NCI-H2107 (cell line): Measurements from ENCODE around the gene FAM241A.
"Not testable (repeated sequence)": the region's sequence is repeated elsewhere in the genome, so short reads cannot be mapped to it uniquely, and the experiment has no call there.

Experiments used
- DNase-seq: peaks from one replicate; lab custom pipeline; 2025; lab: John Stamatoyannopoulos, UW

FAM241A gene

DNA sequence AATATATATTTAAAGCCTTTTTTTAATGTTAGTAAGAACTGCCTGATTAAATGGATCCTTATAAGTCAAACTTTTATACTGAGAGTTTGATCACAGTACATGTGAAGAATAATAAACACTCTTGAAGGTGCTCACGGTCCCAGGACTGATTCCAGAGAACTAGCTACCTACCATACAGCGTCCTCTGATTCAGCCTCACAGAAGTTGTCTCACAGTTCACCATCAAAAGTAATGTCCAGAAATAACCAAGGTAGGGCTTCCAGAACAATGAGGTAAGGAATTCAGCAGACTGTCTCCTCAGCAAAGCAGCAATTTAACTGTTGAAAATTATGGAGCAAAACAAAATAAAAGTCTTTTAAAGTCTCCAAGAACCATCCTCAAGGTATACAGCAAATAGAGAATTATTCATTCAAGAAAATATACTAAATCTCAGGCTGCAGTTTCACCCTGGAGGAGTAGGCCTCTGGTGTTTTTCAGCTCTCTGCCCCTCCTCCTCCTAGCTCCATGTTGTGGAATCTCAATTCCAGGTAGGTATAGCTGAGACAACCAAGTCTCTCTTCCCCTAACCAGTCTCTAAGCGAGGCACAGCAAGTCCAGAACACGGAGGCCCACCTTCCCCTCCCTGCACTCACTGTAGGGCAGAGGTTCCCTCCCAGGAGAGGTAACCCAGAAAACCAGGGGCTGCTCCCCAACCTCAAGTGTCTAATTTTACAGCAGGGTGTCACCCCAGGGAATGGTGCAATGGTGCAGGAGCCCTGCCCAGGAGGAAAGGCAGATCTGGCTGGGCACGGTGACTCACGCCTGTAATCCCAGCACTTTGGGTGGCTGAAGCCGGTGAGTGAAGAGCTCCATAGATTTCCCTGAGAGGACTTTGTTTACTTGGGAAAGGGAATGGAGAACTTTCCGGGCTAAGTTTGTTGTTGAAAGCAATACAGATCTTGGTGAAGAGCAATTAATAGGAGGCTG lies 28.6 kb downstream of the FAM241A start:
- no peak for DNase-seq

DNA sequence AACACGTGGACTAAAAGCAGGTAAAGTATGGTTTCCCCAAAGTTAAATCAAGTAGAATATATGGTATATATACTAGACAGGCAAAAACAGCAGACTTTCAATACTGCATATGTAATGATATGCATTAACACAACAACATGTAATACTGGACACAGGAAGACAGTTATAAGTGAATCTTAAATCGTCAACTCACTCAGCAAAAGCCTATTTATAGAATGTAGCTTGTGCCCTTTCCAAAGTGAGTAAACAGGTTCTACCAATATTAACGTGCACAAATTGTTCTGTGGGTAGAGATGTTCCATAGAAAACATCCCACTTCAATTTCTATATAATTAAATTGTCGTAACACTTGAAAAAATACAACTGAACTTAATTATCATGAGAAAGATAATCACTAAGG lies 30.6 kb downstream of the FAM241A start:
- DNase-seq = no peak

DNA sequence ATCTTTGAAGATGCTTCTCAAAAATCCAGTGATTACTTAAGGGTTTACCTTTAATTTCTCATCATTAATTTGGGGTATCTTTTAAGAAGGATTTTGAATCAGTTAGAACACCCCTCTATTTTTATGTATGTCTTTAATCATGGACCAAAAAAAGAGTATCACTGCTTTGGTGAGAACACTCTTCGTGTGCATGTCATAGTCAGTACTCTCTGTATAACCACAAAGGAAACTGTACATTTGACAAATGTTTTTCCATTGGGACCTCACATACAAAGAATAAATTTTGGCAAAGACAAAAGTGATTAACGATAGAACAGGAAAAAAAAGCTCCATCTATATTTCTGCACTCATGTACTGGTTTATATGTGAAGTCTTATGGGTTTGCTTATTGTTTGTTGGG lies 31.3 kb downstream of the FAM241A start:
- no peak for DNase-seq

DNA sequence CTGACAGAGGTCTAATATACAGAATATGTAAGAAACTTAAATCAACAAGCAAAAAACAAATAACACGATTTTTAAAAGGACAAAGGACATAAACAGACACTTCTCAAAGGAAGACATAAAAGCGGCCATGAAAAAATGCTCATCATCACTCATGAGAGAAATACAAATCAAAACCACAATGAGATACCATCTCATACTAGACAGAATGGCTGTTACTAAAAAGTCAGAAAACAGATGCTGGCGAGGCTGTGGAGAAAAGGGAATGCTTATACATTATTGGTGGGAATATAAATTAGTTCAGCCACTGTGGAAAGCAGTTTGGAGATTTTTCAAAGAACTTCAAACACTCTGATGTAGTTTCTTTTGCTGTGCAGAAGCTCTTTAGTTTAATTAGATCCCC lies 33.5 kb downstream of the FAM241A start:
- not testable (repeated sequence) for DNase-seq

DNA sequence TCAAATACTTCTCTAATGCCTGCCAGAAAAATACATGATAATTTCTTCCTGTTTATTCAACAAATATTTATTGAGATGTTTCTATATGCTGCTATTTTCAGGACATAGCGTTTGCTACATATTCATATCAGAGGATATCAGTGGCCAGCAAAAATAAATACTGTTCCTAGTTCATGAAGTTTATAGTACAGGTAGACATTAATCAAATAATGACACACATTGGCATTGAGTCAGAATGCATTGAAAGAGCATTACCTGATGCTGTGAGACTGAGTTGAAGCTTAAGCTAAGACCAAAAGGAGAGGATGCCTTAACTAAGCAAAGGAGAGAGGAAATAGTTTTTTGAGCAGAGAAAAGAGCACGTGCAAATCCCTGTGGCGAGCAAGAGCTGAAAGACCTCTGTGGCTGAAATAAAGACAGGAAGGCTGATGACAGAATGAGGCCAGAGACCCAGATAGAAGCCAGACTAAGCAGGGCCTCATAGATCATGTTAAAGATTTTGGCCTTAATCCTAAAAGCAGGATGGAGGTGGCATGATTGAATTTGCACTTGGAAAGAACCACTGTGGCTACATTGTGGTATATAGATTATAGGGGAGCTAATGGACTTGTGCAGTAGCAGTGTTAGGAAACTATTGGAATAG lies 36.2 kb downstream of the FAM241A start:
- no peak for DNase-seq

DNA sequence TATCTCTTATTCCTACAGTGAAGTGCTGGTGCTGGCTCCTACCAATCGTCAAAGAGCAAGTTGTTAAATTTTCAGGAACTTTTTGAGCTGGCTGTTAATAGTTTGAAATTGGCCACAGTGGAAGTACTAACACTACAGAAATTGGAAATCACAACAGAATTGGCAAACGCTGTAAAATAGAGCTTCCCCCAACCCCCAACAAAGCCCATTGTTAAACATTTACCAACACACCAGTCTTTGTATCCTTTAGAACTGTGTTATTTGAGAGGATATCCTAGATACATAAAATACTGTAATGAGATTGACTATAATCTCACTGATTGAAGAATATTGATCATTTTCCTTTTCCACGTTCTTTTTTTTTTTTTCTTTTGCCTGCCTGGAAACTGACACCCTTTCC lies 37.4 kb downstream of the FAM241A start:
- DNase-seq = no peak

DNA sequence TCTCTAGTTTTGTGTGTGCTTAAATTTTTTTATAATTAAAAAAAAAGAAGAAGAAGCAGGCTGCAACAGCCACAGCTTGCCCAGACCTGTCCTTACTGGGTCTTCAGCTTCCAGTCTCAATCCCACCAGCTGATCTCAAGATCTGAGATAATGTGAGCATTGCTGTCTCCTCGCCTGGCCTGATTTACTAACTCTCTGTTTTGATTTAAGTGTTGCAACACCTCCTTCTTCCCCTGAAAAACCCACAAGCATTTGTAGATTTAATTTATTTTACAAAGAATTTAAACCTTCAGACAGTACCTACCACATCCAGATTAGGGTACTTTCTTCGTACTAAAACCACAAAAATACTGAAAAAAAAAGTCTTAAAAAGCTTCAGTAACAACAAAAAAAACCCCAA lies 38.0 kb downstream of the FAM241A start:
- no peak for DNase-seq

DNA sequence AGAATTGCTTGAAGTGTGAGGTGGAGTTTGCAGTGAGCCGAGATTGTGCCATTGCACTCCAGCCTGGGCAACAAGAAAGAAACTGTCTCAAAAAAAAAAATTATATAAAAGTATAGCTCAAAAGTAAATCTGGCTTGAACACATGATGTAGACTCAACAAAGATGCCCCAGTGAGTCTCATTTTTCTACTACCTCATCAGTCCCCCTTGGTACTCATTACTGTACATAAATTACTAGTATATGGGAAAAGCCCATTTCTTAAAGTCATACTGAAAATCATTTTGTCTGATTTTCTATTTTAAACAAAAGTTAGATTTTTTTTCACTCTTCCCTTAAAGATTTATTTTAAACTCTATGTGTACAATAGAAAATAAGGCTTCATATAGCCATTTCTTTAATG lies 39.2 kb downstream of the FAM241A start:
- no peak for DNase-seq

DNA sequence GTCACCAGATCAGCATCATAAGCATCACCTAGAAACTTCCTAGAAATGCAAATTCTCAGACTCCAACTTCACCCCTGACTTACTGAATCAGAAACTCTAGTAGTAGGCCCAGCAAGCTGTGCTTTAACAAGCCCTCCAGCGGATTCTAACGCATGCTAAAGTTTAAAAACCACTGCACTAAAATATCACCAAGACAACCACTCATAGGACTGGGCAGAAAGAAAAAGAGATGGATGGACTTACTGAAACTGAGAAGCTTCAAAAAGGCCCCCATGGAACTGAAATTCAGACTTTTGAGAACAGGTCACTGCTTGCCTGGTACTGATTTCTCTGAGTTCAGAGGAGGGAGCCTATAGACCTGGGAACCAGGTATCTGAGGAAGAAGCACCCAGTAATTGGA lies 40.1 kb downstream of the FAM241A start:
- no peak for DNase-seq

DNA sequence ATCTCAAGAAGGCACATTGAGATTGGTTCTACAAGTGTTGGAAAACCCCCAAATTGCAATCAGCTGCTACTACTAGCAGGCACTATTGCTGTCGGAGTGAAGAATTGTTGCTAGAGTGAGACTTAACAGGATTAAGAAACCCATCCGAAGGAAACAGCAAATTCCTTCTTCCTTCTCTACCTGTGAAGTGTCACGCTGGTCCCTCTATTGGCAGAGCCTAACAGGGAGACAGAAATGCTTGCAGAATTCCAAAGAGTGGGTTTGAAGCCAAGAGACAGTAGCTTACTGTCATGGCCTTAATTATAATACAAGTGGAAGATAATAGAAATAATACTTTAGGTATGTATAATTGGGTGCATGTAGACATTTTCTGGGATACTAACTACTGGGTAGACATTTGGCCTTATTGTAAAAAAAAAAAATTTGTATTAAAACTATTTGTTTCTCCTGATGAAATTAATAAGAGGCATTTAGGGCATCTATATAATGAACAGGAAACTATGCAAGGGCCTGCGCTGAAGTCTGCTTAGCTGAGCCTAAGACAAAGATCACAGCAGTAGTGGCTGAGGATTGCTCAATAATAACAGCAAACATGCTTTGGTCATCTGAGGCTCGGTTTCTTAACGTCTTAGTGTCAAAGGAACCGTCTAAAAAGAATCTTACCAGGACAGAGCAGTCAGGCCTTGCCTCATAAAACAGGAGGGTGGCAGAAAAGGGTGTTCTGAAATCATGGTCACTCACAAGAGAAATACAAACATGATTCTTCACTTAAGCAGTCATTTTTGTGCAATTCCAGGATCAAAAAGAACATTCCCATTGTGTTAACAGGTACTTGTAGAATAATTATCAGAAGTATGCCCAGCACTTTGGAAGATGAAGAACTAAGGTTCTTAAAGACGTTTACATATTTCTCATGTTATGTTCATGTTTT lies 40.8 kb downstream of the FAM241A start:
- DNase-seq = no peak

DNA sequence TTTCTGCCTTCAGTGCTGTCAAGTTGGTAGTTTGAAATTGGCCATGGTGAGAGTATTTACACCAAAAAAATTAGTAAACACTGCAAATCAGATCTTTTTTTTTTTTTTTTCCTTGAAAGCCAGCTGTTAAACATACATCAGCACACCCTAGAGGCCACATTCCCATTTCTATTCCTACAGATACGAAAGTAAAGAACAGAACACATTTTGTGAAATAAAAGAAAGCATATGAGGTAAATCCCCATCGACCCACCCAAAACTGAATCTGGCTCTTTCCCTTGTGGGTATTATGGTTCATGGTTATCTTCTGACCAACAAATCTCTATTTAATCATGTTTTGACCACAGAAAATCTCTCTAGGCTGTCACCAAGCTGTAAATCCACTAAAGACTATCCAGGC lies 44.5 kb downstream of the FAM241A start:
- DNase-seq = no peak

DNA sequence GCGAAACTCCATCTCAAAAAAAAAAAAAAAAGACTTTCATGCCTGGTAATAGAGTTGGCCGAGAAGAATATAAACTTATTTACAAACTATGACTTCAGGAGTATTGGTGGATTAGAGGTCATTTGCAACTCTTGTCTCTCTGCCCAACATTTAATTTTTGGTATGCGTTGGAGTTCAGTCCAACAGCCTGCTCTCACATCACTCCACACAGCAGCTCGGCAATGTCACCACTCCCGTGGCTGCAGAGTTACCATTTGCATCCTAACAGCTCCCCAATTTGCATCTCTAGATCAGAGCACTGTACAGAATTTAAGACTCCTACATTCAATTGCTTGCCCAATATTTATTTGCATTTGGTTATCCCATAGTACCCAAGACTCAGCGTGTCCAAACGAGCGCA lies 45.4 kb downstream of the FAM241A start:
- no peak for DNase-seq

DNA sequence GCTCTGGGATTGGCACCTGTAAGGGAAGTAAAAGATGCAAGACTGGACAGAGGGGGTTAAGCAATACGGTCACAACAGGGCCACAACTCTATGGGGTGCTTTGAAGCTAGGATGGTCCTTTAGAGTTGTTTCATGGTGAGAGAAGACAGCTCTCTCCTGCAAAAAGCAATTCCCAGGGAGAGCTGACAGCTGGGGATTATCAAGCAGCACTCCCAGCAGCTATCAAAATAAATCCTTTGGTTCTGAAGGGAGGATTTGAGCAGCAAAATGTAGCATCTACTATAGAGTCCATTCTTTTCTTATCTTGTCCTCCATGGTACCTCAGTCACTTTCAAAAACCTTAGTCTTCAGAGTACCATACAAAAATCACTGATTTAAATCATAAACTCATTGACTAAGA lies 51.2 kb downstream of the FAM241A start:
- DNase-seq = no peak

DNA sequence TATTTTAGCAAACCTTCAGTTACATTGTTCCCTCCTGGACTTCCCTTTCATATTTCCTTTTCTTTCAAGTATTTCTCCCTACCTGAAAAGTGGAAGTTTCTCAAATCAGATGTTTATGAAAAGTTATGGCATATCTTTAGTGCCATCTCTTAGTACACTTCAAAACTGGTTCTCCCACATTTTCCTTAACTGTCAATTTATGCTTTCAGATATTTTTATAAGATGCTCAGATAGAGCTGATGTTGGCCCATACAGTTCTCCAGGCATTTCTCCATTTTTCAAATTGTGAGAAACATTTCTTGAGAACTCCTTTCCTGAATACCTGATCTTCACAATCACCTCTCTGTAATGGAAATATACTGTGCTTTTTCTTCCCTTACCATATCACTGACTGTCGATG lies 53.8 kb downstream of the FAM241A start:
- no peak for DNase-seq

DNA sequence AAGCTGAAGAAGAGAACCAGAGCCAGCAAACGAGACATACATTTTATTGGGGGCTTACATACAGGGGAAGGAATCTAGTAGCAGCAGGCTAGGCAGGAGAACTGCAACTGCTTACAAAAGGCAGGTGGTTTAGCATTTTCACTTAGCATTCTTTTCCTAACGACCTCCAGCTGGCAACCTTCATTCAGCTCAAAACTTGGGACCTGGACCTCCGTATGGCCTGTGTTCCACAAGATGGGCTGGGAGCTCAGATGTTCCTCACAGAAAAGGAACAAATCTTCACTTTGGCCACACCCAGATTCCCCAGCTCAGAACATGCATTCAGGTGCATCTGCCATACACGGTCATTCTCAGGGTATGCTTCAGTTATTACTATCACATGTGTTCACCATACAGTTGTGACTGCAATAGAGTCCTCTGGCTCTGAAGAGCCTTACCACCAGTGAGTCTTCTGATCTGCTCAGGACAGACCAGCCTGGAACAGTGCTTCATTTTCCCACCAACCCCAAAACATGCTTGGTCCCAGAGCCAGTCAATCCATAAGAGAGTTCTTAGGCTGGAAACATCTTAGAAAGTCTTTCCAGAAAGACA lies 56.8 kb downstream of the FAM241A start:
- DNase-seq = no peak

DNA sequence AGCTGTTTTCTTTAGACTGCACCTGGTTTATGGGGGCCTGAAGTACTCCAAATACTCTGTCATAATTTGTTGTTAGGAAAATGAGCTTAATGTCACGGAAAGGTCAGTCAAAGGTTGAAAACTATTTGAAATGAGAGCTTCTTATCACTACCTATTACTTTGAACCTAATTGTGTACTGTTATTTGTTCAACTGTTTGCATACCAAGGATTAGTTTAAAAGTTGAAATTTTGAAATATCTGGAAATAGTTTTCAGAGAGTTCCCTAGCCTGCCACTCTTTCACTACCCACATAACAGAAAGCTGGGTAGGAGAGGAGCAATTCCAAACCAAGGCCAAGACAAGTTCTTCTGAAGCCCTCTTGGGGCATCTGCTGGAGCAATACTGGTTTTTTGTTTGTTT lies 58.3 kb downstream of the FAM241A start:
- DNase-seq = no peak

DNA sequence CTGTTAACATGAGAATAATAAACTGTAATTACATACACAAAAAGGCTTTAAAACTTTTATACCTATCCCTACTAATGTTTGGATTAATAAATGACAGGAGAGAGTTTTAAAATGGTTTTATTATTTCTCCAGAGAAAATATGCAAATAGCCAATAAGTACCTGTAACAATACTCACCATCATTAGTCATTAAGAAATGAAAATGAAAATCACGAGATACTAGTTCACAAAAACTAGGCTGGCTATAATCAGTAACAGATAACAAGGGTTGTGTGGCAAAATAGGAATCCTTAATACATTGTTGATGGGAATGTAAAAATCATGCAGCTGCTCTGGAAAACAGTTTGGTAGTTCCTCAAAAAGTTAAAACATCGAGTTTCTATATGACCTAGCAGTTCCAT lies 61.2 kb downstream of the FAM241A start:
- no peak for DNase-seq

DNA sequence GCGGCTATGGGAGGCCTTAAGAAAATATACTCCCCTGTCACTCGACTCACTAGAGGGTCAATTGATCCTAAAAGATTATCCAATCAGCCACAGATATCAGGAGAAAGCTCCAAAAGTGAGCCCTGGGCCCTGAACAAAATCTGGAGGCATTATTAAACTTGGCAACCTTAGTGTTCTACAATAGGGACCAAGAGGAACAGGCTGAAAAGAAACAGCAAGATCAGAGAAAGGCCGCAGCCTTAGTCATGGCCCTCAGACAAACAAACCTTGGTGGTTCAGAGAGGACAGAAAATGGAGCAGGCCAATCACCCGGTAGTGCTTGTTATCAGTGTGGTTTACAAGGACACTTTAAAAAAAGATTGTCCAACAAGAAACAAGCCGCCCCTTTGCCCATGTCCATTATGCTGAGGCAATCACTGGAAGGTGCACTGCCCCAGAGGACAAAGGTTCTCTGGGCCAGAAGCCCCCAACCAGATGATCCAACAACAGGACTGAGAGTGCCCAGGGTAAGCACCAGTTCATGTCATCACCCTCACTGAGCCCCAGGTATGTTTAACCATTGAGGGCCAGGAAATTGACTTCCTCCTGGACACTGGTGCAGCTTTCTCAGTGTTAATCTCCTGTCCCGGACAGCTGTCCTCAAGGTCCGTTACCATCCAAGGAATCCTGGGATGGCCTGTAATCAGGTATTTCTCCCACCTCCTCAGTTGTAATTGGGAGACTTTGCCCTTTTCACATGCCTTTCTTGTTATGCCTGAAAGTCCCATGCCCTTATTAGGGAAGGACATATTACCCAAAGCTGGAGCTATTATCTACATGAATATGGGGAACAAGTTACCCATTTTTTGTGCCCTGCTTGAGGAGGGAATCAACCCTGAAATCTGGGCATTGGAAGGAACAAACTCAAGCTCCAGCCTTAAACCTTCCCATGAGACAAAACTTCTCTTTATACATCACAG lies 63.2 kb downstream of the FAM241A start:
- DNase-seq = not testable (repeated sequence)

DNA sequence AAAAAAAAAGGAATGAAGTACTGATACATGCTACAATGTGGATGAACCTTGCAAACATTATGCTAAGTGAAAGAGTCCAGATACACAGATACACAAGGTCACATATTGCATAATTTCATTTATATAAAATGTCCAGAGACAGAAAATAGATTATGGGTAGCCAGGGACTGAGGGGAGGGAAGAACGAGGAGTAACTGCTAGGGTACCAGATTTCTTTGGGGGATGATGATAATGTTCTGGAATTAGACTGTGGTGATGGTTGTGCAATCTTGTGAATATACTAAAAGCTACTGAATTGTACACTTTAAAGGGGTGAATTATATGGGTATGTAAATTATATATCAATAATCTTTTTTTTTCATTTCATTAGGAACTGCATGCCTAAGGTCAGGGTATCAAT lies 65.5 kb downstream of the FAM241A start:
- no peak for DNase-seq

DNA sequence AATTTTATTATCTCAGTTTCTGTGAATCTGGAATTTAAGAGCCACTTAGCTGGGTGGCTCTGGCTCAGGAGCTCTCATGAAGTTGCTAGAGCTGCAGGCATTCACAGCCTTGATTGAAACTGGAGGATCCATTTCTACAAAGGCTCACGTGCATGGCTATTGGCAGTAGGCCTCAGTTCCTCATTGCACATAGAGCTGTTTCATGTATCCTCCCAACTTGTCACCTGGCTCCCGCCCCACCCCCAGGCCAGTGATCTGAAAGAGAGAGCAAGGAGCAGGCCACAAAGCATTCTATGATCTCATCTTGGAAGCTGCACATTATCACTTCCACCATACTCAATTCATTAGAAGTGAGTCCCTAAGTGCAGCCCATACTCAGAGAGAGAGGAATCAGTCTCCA lies 67.8 kb downstream of the FAM241A start:
- DNase-seq = no peak

DNA sequence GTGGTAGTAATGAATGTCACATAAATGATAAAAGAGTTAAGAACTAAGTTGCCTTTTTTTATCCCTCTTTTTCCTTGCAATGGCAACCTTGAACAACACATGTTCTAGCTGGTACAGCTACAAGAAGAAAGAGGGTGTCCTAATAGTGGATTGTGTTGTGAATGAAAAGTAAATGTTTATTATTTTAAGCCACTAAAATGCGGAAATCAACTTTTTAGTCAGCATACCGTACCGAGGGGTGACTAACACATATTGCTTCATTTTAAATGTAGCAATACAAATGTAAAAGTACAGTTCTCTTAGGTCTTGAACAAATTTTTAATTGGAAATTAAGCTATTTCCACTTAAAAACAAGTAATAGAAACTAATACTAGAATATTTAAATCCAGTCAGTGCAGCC lies 68.6 kb downstream of the FAM241A start:
- no peak for DNase-seq
